Left cardiac atrium (tissue), 4 donors: ENCODE data around the gene FGD1. TPM values are rescaled to one million over a fixed set of nuclear protein-coding genes. Genes with fewer than 3 reads are reported as not detected.

Source experiments
- ATAC-seq, 2 donors: fragments of 200-7000 bp; cut with Tn5 transposase; one replicate each; pipeline ENCODE4 v1.9.1; 2020; ENCODE audit warnings: mild to moderate bottlenecking in 2 of 2, moderate library complexity in 2 of 2
- DNase-seq: peaks from one replicate; pipeline ENCODE4 v3.0.0-alpha.2; 2020
- intact Hi-C, 2 donors: fragments of 100-400 bp; cut with DNase I; formaldehyde crosslinking; loops; one replicate each; pipeline versions ENCODE4 v1.14.1 to v1.15.1; 2022 to 2023
- total RNA-seq, 2 donors: library from RNA; stranded (reverse); fragmentation: NEBNext Ultra II Directional; extraction: Animal tissue kit (Norgen Biotek cat#: 25700); gene quantifications; one replicate each; pipeline ENCODE4 v1.2.1, GENCODE V29; 2021
- donor health status: DM: no; HTN: yes; CAD: no.
- donor health status: DM: no; HTN: yes; CAD: no; lungs with severe emphysema.
- donor health status: DM: yes; HTN: yes; CAD: no.
- donor health status: Dilated cardiomyopathy.

FGD1 gene
- total RNA-seq, 2 donors from 2014 or later, result 4.6 to 5.3 TPM

GRCh38 chrX:54415534-54416350 lies 80.3 kb downstream of the FGD1 start:
- DNase-seq, result no peak
- intact Hi-C loops, result no loop called here
- no peak for ATAC-seq

GRCh38 chrX:54413753-54414152 lies 82.3 kb downstream of the FGD1 start:
- ATAC-seq, result no peak
- DNase-seq, result no peak
- intact Hi-C loops, result no loop called here

GRCh38 chrX:54411732-54412131 lies 84.3 kb downstream of the FGD1 start:
- ATAC-seq (no peak), DNase-seq (no peak)
- intact Hi-C loops, result no loop called here

- DNase-seq, result no peak
- intact Hi-C loops, result no loop called here
- ATAC-seq, result no peak
These were observed 88.8 kb downstream of the FGD1 start for GRCh38 chrX:54407266-54407665.

DNA sequence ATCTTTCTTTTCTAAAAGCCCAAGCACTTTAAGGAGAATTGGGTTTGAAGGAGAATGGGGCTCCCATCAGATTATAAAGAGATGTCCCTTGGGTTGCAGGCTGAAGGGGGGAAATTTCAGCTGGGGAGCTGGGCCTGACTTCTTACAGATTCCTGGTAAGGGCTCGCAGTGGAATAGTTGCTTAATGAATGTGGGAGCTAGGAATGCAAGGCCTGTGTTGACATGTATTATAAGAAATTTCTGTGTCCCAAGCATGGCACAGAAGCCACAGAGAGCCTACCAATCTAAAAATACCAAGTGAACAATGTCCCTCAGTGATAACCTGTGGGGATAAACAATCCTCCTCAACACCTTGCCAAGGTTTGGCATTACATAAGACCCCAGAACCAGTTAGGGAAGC lies 98.9 kb downstream of the FGD1 start:
- intact Hi-C loops, result no loop called here
- ATAC-seq (no peak), DNase-seq (no peak)

Other genes starting within 250 kb of the FGD1 start
- 1 to 10 TPM in 1 of 2 donors, under 1 TPM in 1; 0.71 to 2.1 TPM for gene WNK3, start 138.2 kb downstream of the FGD1 start, total RNA-seq
- 10 to 100 TPM; 34.6 to 41.3 TPM for gene TSR2, start 55.8 kb downstream of the FGD1 start, total RNA-seq
- gene GNL3L, start 34.0 kb upstream of the FGD1 start, total RNA-seq, result 10 to 100 TPM; 20.5 to 26.4 TPM